Measurements from ENCODE around the gene CNOT11. TPM values are rescaled to one million over a fixed set of nuclear protein-coding genes. Genes with fewer than 3 reads are reported as not detected.
A peak's percentile ranks its signal among the peaks of the same experiment; 100 is the strongest.
"Not testable (repeated sequence)": the region's sequence is repeated elsewhere in the genome, so short reads cannot be mapped to it uniquely, and the experiment has no call there.

Gene CNOT11
- 10 to 100 TPM; 54.6 to 56.2 TPM for total RNA-seq

DNA sequence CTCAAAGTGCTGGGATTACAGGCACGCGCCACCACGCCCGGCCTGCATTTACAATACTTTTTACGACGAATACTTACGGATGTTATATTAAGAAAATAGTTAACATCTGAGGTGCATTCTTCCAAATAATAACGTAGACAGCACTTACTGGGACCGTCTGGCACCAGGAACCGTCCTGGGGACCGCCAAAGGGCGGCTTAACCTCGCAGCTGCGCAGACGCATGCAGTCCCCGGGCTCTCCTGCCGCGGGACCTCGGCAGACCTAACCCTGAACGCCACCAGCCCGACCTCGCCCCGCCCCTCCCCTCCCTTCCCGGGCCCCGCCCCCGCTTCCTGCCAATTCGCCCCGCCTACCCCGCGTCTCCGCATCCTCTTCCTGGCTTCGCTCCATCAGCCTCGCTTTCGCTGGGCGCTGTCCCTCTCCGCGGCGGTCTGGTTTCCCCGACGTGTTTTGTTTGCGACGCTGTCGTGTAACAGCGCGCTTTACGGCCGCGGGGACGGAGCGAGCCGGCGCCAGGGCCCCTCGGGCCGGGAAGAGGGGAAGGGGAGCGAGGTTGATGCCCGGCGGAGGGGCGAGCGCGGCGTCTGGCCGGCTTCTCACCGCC, at the start of gene CNOT11:
CNOT11 (plus strand) TSS at position 479 of the 605 bp plus-strand sequence; CDS start at position 558, 79 bp downstream.
- H3K36me3 Mint-ChIP-seq: peaks cover 9% of the 10 kb centered on the region
- no peaks in the 10 kb centered on the region for H3K27me3 Mint-ChIP-seq
- CTCF ChIA-PET: interaction anchor here (0.5 to 2.5 kb wide), 12 partner anchors 12 to 735 kb away, joined by 3 to 15 read pairs (median 4); partner anchors contain the start of gene RPL31
- DNase-seq: peak; percentile 99
- H3K9me3 Mint-ChIP-seq: no peaks in the 10 kb centered on the region
- H3K27ac Mint-ChIP-seq: peak within 1 kb of the TSS; percentile 91
- peak within 1 kb of the TSS; percentile 95 for H3K4me3 Mint-ChIP-seq
- peaks cover 39% of the 10 kb centered on the region for H3K4me1 Mint-ChIP-seq (ENCODE audit: low read depth)
- intact Hi-C loops (cut with micrococcal nuclease): loop anchor here (1.0 to 5.0 kb wide), 6 partner anchors 20 to 690 kb away; partner anchors contain the start of genes PDCL3 and RPL31
- POLR2A ChIA-PET: interaction anchor here (1.1 to 3.1 kb wide), 9 partner anchors 17 to 458 kb away, joined by 3 to 10 read pairs (median 5); partner anchors contain the start of gene RNF149

- H3K36me3 Mint-ChIP-seq: no peaks in the 10 kb centered on the region
- no peak for DNase-seq
- intact Hi-C loops (cut with micrococcal nuclease): loop anchor here (1.0 to 2.0 kb wide), 3 partner anchors 52 to 192 kb away; no protein-coding TSS in a partner anchor
- H3K4me3 Mint-ChIP-seq: no peak overlapping the region
- no peak overlapping the region for H3K27ac Mint-ChIP-seq
- H3K4me1 Mint-ChIP-seq (ENCODE audit: low read depth): peaks cover 2% of the 10 kb centered on the region
- no peaks in the 10 kb centered on the region for H3K27me3 Mint-ChIP-seq
- H3K9me3 Mint-ChIP-seq: peaks cover 3% of the 10 kb centered on the region
- ChIA-PET POLR2A (interaction anchor here (0.7 to 1.3 kb wide), 3 partner anchors 13 to 202 kb away, joined by 3 to 6 read pairs (median 4); partner anchors contain the start of gene RPL31), CTCF (interaction anchor here (0.6 to 3.4 kb wide), 16 partner anchors 9 to 1223 kb away, joined by 3 to 27 read pairs (median 4); partner anchors contain the start of genes CNOT11 and TBC1D8)
Measured at GRCh38 chr2:101204400-101205115, 48.1 kb upstream of the CNOT11 start.

GRCh38 chr2:101205521-101206479, 46.9 kb upstream of the CNOT11 start:
- H3K27ac Mint-ChIP-seq: no peak overlapping the region
- intact Hi-C loops (cut with micrococcal nuclease): loop anchor here (1.0 to 2.0 kb wide), 3 partner anchors 53 to 193 kb away; no protein-coding TSS in a partner anchor

GRCh38 chr2:101208830-101209229, 43.9 kb upstream of the CNOT11 start:
- intact Hi-C loops (cut with micrococcal nuclease): no loop called here
- H3K9me3 Mint-ChIP-seq: peaks cover 11% of the 10 kb centered on the region
- no peak for DNase-seq
- H3K36me3 Mint-ChIP-seq: no peaks in the 10 kb centered on the region
- ChIA-PET CTCF (no interaction called here), POLR2A (interaction anchor here (0.6 kb wide), 1 partner anchor 348 kb away, joined by 3 read pairs; no protein-coding TSS in a partner anchor)
- no peaks in the 10 kb centered on the region for H3K27me3 Mint-ChIP-seq
- peaks cover 2% of the 10 kb centered on the region for H3K4me1 Mint-ChIP-seq (ENCODE audit: low read depth)
- no peak overlapping the region for H3K4me3 Mint-ChIP-seq
- no peak overlapping the region for H3K27ac Mint-ChIP-seq

More at GRCh38 chr2:101205521-101206479, 46.9 kb upstream of the CNOT11 start:
- DNase-seq: peak; percentile 64
- Mint-ChIP-seq H3K27me3 (no peaks in the 10 kb centered on the region), H3K4me3 (peak overlapping the region; percentile 20), H3K9me3 (peaks cover 7% of the 10 kb centered on the region), H3K4me1 (ENCODE audit: low read depth) (peaks cover 2% of the 10 kb centered on the region), H3K36me3 (no peaks in the 10 kb centered on the region)
- ChIA-PET POLR2A (interaction anchor here (1.3 kb wide), 1 partner anchor 203 kb away, joined by 6 read pairs; the partner anchor contains the start of gene RPL31), CTCF (interaction anchor here (0.6 to 3.4 kb wide), 23 partner anchors 10 to 612 kb away, joined by 3 to 27 read pairs (median 3); partner anchors contain the start of genes CNOT11 and TBC1D8)

DNA sequence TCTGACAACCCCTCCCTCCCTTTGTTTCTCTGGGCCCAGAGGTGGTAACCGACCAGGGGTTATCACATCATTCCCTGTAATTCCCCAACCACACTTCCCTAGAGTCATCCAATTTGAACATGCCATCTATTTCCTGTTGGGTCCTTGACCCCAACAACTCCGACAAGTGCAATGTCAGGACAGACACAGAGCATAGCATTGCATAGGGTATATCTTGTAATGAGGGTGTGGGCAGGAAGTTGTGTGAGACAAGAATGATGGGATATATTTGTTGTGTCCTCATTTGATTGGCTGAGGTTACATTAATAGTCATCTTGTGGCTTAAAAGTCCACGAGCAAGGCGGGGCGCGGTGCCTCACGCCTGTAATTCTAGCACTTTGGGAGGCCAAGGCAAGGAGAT, 33.4 kb upstream of the CNOT11 start:
- Mint-ChIP-seq H3K27ac (no peak overlapping the region), H3K9me3 (peaks cover 4% of the 10 kb centered on the region), H3K4me1 (ENCODE audit: low read depth) (peaks cover 9% of the 10 kb centered on the region), H3K36me3 (no peaks in the 10 kb centered on the region), H3K27me3 (peaks cover 1% of the 10 kb centered on the region), H3K4me3 (no peak overlapping the region)
- CTCF ChIA-PET: no interaction called here
- DNase-seq: no peak
- POLR2A ChIA-PET: no interaction called here
- intact Hi-C loops (cut with micrococcal nuclease): no loop called here

GRCh38 chr2:101220091-101220490, 32.6 kb upstream of the CNOT11 start:
- H3K27me3 Mint-ChIP-seq; H3K27ac Mint-ChIP-seq; H3K9me3 Mint-ChIP-seq; intact Hi-C loops (cut with micrococcal nuclease); DNase-seq; POLR2A ChIA-PET; CTCF ChIA-PET; H3K4me3 Mint-ChIP-seq; H3K36me3 Mint-ChIP-seq: not testable (repeated sequence)
- peaks cover 12% of the 10 kb centered on the region for H3K4me1 Mint-ChIP-seq (ENCODE audit: low read depth)

GRCh38 chr2:101223814-101224231, 28.9 kb upstream of the CNOT11 start:
- H3K4me3 Mint-ChIP-seq: no peak overlapping the region
- intact Hi-C loops (cut with micrococcal nuclease): no loop called here
- POLR2A ChIA-PET: interaction anchor here (0.5 to 1.2 kb wide), 2 partner anchors 29 to 489 kb away, joined by 3 to 5 read pairs; partner anchors contain the start of gene CNOT11
- CTCF ChIA-PET: interaction anchor here (1.5 to 2.0 kb wide), 3 partner anchors 17 to 85 kb away, joined by 4 to 9 read pairs (median 5); partner anchors contain the start of gene CNOT11
- H3K27me3 Mint-ChIP-seq: no peaks in the 10 kb centered on the region
- peaks cover 12% of the 10 kb centered on the region for H3K4me1 Mint-ChIP-seq (ENCODE audit: low read depth)
- DNase-seq: peak; percentile 69
- peaks cover 4% of the 10 kb centered on the region for H3K9me3 Mint-ChIP-seq
- H3K27ac Mint-ChIP-seq: peak overlapping the region; percentile 46
- no peaks in the 10 kb centered on the region for H3K36me3 Mint-ChIP-seq

GRCh38 chr2:101230541-101231001, 22.1 kb upstream of the CNOT11 start:
- no peak overlapping the region for H3K4me3 Mint-ChIP-seq
- H3K4me1 Mint-ChIP-seq (ENCODE audit: low read depth): no peaks in the 10 kb centered on the region
- H3K36me3 Mint-ChIP-seq: peaks cover 3% of the 10 kb centered on the region
- ChIA-PET CTCF (interaction anchor here (0.6 kb wide), 1 partner anchor 13 kb away, joined by 4 read pairs; no protein-coding TSS in a partner anchor), POLR2A (no interaction called here)
- intact Hi-C loops (cut with micrococcal nuclease): no loop called here
- DNase-seq: no peak
- no peaks in the 10 kb centered on the region for H3K27me3 Mint-ChIP-seq
- no peak overlapping the region for H3K27ac Mint-ChIP-seq
- H3K9me3 Mint-ChIP-seq: no peaks in the 10 kb centered on the region

GRCh38 chr2:101231240-101231639, 21.4 kb upstream of the CNOT11 start:
- intact Hi-C loops (cut with micrococcal nuclease): no loop called here
- POLR2A ChIA-PET: no interaction called here

GRCh38 chr2:101231937-101232730, 20.6 kb upstream of the CNOT11 start:
- intact Hi-C loops (cut with micrococcal nuclease): no loop called here
- peaks cover 3% of the 10 kb centered on the region for H3K36me3 Mint-ChIP-seq
- CTCF ChIA-PET: interaction anchor here (1.5 kb wide), 1 partner anchor 8 kb away, joined by 3 read pairs; no protein-coding TSS in a partner anchor
- no peak overlapping the region for H3K27ac Mint-ChIP-seq
- no peak overlapping the region for H3K4me3 Mint-ChIP-seq
- DNase-seq: no peak
- H3K27me3 Mint-ChIP-seq: no peaks in the 10 kb centered on the region
- H3K9me3 Mint-ChIP-seq: peaks cover 2% of the 10 kb centered on the region
- H3K4me1 Mint-ChIP-seq (ENCODE audit: low read depth): no peaks in the 10 kb centered on the region
- POLR2A ChIA-PET: no interaction called here

More at GRCh38 chr2:101231240-101231639, 21.4 kb upstream of the CNOT11 start:
- Mint-ChIP-seq H3K27me3 (no peaks in the 10 kb centered on the region), H3K4me1 (ENCODE audit: low read depth) (no peaks in the 10 kb centered on the region), H3K4me3 (no peak overlapping the region), H3K27ac (no peak overlapping the region), H3K36me3 (peaks cover 3% of the 10 kb centered on the region), H3K9me3 (peaks cover 2% of the 10 kb centered on the region)
- CTCF ChIA-PET: no interaction called here
- no peak for DNase-seq
